ENCODE measurements around the gene MIS12. TPM values are rescaled to one million over a fixed set of nuclear protein-coding genes. Genes with fewer than 3 reads are reported as not detected.

MIS12 gene
- total and polyA plus RNA-seq, 9 of the 15 experiments (the other 6 are each of a cell fraction or from before 2014, with no cell fraction given) = 13.5 to 31.9 (median 25.5) TPM

DNA sequence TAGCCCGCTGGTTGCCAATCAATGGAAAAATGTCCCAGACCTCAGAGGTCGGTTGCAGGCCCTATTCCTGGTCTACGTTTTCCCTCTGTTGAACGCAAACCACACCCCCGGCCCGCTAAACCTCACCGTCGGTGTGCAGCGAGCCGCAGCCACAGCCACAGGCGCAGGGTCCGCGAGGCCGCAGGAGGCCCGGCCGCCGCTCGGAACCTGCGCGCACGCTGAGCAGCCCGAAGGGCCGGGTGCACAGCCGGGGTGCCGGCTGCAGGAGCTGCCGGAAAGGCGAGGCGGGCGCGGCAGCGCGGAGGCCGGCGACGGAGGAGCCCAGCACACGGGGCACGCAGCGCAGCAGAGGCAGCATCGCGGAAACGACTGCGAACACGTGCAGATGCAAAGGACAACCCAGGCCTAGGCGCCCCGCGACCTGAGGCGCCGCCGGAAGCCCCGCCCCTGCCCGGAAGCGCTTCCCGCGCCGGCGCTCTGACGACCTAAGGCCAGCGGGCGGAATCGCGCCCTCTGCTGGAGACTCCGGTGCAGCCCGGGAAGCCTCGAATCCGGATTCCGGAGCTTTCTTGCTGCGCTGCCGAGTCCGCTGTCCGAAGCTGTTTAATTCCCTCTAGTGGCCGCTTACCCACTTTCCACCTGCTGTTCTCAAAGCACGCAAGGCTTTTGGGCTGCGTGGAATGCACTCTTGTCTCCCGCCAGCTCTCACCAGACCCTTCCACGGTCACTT, 47.5 kb upstream of the MIS12 start, which contains the start of gene C1QBP (continued):
- TF ChIP-seq ZNF76 (CRISPR knock-in tag; IDR thresholded peaks at IDR 0.05; ENCODE audit: borderline replicate concordance) = no peak
- TF ChIP-seq, protein P1, sequence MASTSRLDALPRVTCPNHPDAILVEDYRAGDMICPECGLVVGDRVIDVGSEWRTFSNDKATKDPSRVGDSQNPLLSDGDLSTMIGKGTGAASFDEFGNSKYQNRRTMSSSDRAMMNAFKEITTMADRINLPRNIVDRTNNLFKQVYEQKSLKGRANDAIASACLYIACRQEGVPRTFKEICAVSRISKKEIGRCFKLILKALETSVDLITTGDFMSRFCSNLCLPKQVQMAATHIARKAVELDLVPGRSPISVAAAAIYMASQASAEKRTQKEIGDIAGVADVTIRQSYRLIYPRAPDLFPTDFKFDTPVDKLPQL (IDR thresholded peaks at IDR 0.05; ENCODE audit: extremely low read depth, insufficient read length) = no peak
- TF ChIP-seq NFXL1 (CRISPR knock-in tag; IDR thresholded peaks at IDR 0.05) = no peak
- TF ChIP-seq CXXC5 (CRISPR knock-in tag; IDR thresholded peaks at IDR 0.05) = peak; percentile 63
- no peak; the same call in 1 of the 2 replicates for TF ChIP-seq NR2C2 (CRISPR knock-in tag; IDR thresholded peaks at IDR 0.05)
- peak; percentile 92 for TF ChIP-seq NR2C2 (tag; IDR thresholded peaks at IDR 0.05)
- peak; percentile 59 for TF ChIP-seq ATF7 (IDR thresholded peaks at IDR 0.05)
- peak; percentile 41; the same call in 1 of the 2 replicates for TF ChIP-seq ZBTB17 (CRISPR knock-in tag; IDR thresholded peaks at IDR 0.05)
- TF ChIP-seq STAG1 (CRISPR knock-in tag; IDR thresholded peaks at IDR 0.05; ENCODE audit: borderline replicate concordance) = no peak; the same call in 1 of the 2 replicates
- no peak for TF ChIP-seq ZC3H8 (IDR thresholded peaks at IDR 0.05)
- no peak for TF ChIP-seq ARHGAP35 (IDR thresholded peaks at IDR 0.05; ENCODE audit: partially characterized antibody)
- no peak for TF ChIP-seq HOXB6 (CRISPR knock-in tag; IDR thresholded peaks at IDR 0.05; ENCODE audit: borderline replicate concordance)
- TF ChIP-seq KLF16 (IDR thresholded peaks at IDR 0.05) = peak; percentile 50; the same call in 1 of the 2 replicates
- TF ChIP-seq E4F1 (CRISPR knock-in tag; IDR thresholded peaks at IDR 0.05; ENCODE audit: borderline replicate concordance) = no peak
- TF ChIP-seq BDP1 (IDR thresholded peaks at IDR 0.05; ENCODE audit: insufficient read depth, insufficient read length) = no peak
- TF ChIP-seq C11orf30 (IDR thresholded peaks at IDR 0.05; ENCODE audit: low read depth) = peak; percentile 55
- peak in 1 of 2 experiments; percentile 45; a peak in 1 of 4 replicates for TF ChIP-seq TBL1XR1 (IDR thresholded peaks at IDR 0.05; ENCODE audit: low read length in 2 of 2)
- 0 out of 2 replicates have a peak, but pooled peaks have one; percentile 55 for TF ChIP-seq FOXP1 (CRISPR knock-in tag; IDR thresholded peaks at IDR 0.05)
- peak; percentile 67 to 85 for TF ChIP-seq MAZ (CRISPR knock-in tag; conservative IDR thresholded peaks at IDR 0.05 in 1 of 2, IDR thresholded peaks at IDR 0.05 in 1 of 2)
- TF ChIP-seq FOXK1 (CRISPR knock-in tag; IDR thresholded peaks at IDR 0.05; ENCODE audit: borderline replicate concordance) = no peak
- TF ChIP-seq YBX1 (IDR thresholded peaks at IDR 0.05) = no peak
- peak; percentile 38; the same call in 1 of the 2 replicates for TF ChIP-seq CTBP1 (IDR thresholded peaks at IDR 0.05; ENCODE audit: borderline replicate concordance)
- TF ChIP-seq NCOR1 (IDR thresholded peaks at IDR 0.05) = no peak
- no peak for TF ChIP-seq GABPB2 (CRISPR knock-in tag; conservative IDR thresholded peaks at IDR 0.05)
- no peak for TF ChIP-seq BRD9 (IDR thresholded peaks at IDR 0.05; ENCODE audit: low read depth, partially characterized antibody)
- TF ChIP-seq TEAD4 (IDR thresholded peaks at IDR 0.05; ENCODE audit: low read length) = 0 out of 2 replicates have a peak, but pooled peaks have one; percentile 5
- no peak for TF ChIP-seq TEAD4 (CRISPR knock-in tag; IDR thresholded peaks at IDR 0.05; ENCODE audit: borderline replicate concordance)
- no peak for TF ChIP-seq TAL1 (IDR thresholded peaks at IDR 0.05)
- peak; percentile 62 for TF ChIP-seq HCFC1 (IDR thresholded peaks at IDR 0.05; ENCODE audit: low read depth, low read length)
- no peak for TF ChIP-seq ATF1 (CRISPR knock-in tag; IDR thresholded peaks at IDR 0.05)
- peak; percentile 51; the same call in 1 of the 2 replicates for TF ChIP-seq ATF1 (tag; IDR thresholded peaks at IDR 0.05)

Measured in K562 (cell line).